ENCODE data around the gene JAK1. TPM values are rescaled to one million over a fixed set of nuclear protein-coding genes. Genes with fewer than 3 reads are reported as not detected.

Gene JAK1
- total and polyA plus RNA-seq, 2 experiments from 2014 or later, result 24.9 to 41.3 TPM

DNA sequence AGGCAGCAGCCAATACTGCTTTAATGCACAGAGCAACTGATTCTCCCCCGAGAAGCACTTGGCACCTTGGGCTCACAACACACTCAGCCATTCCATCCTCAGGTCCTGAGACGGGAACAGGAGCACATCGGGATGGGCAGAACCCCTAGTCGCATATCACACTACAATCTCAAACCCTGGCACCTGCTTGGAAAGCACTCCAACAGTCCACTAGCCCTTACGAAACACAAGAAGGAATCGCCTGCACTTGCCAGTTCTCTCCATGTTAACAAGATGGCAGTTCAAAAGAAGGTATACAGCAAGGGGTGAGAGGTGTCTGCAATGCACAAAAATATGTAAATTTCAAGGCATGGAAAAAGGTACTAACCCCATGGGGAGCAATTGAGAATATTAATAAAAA lies 21.4 kb downstream of the JAK1 start:
- Histone ChIP-seq H3K36me3 (no peaks in the 10 kb centered on the region), H3K4me1 (ENCODE audit: low read depth) (peaks cover 14% of the 10 kb centered on the region), H3K27ac (no peak overlapping the region), H3K27me3 (no peaks in the 10 kb centered on the region), H3K9me3 (ENCODE audit: low read depth) (no peaks in the 10 kb centered on the region), H3K4me3 (no peak overlapping the region)
- DNase-seq (ENCODE audit: low read depth in 1 of 2, low spot score in 1 of 2), result no peak
- TF ChIP-seq, protein P1, sequence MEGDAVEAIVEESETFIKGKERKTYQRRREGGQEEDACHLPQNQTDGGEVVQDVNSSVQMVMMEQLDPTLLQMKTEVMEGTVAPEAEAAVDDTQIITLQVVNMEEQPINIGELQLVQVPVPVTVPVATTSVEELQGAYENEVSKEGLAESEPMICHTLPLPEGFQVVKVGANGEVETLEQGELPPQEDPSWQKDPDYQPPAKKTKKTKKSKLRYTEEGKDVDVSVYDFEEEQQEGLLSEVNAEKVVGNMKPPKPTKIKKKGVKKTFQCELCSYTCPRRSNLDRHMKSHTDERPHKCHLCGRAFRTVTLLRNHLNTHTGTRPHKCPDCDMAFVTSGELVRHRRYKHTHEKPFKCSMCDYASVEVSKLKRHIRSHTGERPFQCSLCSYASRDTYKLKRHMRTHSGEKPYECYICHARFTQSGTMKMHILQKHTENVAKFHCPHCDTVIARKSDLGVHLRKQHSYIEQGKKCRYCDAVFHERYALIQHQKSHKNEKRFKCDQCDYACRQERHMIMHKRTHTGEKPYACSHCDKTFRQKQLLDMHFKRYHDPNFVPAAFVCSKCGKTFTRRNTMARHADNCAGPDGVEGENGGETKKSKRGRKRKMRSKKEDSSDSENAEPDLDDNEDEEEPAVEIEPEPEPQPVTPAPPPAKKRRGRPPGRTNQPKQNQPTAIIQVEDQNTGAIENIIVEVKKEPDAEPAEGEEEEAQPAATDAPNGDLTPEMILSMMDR (IDR thresholded peaks at IDR 0.05; ENCODE audit: low read depth, low read length), result no peak

- DNase-seq (ENCODE audit: low read depth in 1 of 2, low spot score in 1 of 2), result no peak
- TF ChIP-seq, protein P1 (IDR thresholded peaks at IDR 0.05; ENCODE audit: low read depth, low read length), result no peak
Measured at GRCh38 chr1:64942675-64943074, 23.7 kb downstream of the JAK1 start.

DNA sequence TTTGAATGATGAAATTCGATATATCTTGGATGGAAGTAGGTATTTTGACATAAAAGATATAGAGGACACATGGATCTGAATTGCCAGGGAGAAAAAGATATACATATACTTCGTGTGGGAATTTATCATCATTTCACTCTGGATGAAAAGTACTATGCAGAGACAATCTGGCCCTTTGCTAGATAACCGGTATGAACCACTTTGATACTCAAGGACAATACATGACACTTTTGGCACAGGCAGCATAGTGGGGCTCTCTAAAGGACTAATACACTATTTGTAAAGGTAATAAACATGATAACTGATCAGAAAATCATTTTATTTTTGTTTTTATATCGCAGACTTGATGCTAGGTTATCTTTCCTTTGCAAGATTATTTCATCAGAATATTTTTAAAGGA lies 24.2 kb downstream of the JAK1 start:
- H3K9me3 ChIP-seq (ENCODE audit: low read depth), result no peaks in the 10 kb centered on the region
- TF ChIP-seq, protein P1 (IDR thresholded peaks at IDR 0.05; ENCODE audit: low read depth, low read length), result no peak

More at GRCh38 chr1:64942675-64943074, 23.7 kb downstream of the JAK1 start:
- no peaks in the 10 kb centered on the region for H3K9me3 ChIP-seq (ENCODE audit: low read depth)
- no peak overlapping the region for H3K27ac ChIP-seq
- H3K4me1 ChIP-seq (ENCODE audit: low read depth), result peaks cover 6% of the 10 kb centered on the region
- no peaks in the 10 kb centered on the region for H3K27me3 ChIP-seq
- no peak overlapping the region for H3K4me3 ChIP-seq
- no peaks in the 10 kb centered on the region for H3K36me3 ChIP-seq

DNA sequence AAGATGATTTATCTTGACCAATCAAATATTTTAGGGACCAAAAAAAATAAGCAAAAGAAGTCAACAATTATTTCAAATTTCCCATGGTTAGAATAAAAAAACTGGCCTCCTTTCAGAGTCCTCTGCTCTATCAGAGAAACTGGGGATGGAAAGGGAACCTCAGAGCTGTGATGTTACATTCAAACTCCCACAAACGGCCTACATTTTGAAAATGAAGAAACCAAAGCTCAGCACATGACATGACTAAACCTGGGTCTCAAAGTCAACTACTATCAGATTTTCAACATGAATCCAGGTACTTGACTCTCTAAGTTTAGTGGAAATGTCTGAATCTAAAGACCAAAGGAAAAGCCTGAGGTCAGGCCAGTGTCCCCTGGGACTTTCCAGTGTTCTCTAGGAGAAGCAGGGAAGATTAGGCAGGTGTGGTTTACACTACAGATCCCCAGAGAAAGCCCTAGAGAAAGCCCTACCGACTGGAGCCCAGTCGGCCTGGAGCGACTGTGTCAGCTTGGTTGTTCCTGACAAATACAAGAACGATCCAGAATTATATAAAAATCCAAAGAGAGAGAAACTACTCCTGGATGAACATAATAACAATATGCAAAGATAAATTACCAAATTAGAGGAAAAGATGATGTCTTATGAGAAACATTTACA lies 24.8 kb downstream of the JAK1 start:
- Histone ChIP-seq H3K4me3 (no peak overlapping the region), H3K9me3 (ENCODE audit: low read depth) (no peaks in the 10 kb centered on the region), H3K27me3 (no peaks in the 10 kb centered on the region), H3K27ac (no peak overlapping the region), H3K36me3 (no peaks in the 10 kb centered on the region), H3K4me1 (ENCODE audit: low read depth) (peaks cover 6% of the 10 kb centered on the region)
- TF ChIP-seq, protein P1 (IDR thresholded peaks at IDR 0.05; ENCODE audit: low read depth, low read length), result no peak
- DNase-seq (ENCODE audit: low read depth in 1 of 2, low spot score in 1 of 2), result no peak

More for the DNA sequence above, 24.2 kb downstream of the JAK1 start:
- Histone ChIP-seq H3K4me1 (ENCODE audit: low read depth) (peaks cover 6% of the 10 kb centered on the region), H3K36me3 (no peaks in the 10 kb centered on the region), H3K27ac (no peak overlapping the region), H3K27me3 (no peaks in the 10 kb centered on the region), H3K4me3 (no peak overlapping the region)
- DNase-seq (ENCODE audit: low read depth in 1 of 2, low spot score in 1 of 2), result no peak

DNA sequence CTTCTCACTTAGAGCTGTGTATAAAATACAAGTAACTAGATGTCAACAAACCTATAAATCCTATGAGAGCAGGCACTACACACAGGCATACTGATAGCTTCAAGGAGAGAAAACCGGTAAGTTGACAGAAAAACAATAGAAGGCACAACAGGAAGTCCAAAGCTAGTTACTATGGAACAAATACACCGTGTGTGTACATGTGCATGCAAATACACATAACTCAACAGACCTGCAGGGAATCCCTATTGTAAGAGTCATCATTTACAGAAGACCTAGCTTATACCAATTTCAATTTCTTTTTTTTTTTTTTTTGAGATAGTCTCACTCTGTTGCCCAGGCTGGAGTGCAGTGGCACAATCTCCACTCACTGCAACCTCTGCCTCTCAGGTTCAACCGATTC lies 26.3 kb downstream of the JAK1 start:
- DNase-seq (ENCODE audit: low read depth in 1 of 2, low spot score in 1 of 2), result no peak
- Histone ChIP-seq H3K4me3 (no peak overlapping the region), H3K36me3 (no peaks in the 10 kb centered on the region), H3K4me1 (ENCODE audit: low read depth) (peaks cover 6% of the 10 kb centered on the region), H3K27me3 (no peaks in the 10 kb centered on the region), H3K27ac (no peak overlapping the region), H3K9me3 (ENCODE audit: low read depth) (no peaks in the 10 kb centered on the region)
- TF ChIP-seq, protein P1 (IDR thresholded peaks at IDR 0.05; ENCODE audit: low read depth, low read length), result no peak
